GM12878 (cell line): ENCODE data around the gene ATF6. TPM values are rescaled to one million over a fixed set of nuclear protein-coding genes. Genes with fewer than 3 reads are reported as not detected.

Experiments used
- ATF2 ChIP-seq: IDR thresholded peaks from 2 replicates; pipeline ENCODE4 v1.6.1; 2012; ENCODE audit warnings: low read length, inconsistent platforms
- BCL11A ChIP-seq: IDR thresholded peaks from 2 replicates; pipeline ENCODE4 v1.6.1; 2011; ENCODE audit warnings: low read depth, low read length
- BRCA1 ChIP-seq: IDR thresholded peaks from 2 replicates; pipeline ENCODE4 v1.6.1; 2011; ENCODE audit warnings: low read depth, low read length, improper control_type of control experiment
- CBX3 ChIP-seq: fragments of 200-600 bp; sonication (generic); IDR thresholded peaks from 2 replicates; pipeline ENCODE4 v1.6.1; 2016; ENCODE audit warnings: low read depth, borderline replicate concordance
- CTCF ChIP-seq, 3 experiments: IDR thresholded peaks in 2 of 3; conservative IDR thresholded peaks in 1 of 3; 2 replicates each; pipeline ENCODE4 v1.5.1; 2011; ENCODE audit warnings: low read depth in 3 of 3, low read length in 3 of 3, mild to moderate bottlenecking in 3 of 3, control low read depth in 2 of 3, moderate library complexity in 2 of 3, inconsistent platforms in 1 of 3, mixed read lengths in 1 of 3; ENCODE audit not compliant: control insufficient read depth in 2 of 3, insufficient read depth in 1 of 3; ENCODE audit errors: extremely low read depth in 1 of 3
- EZH2 ChIP-seq: IDR thresholded peaks from 2 replicates; pipeline ENCODE4 v1.6.1; 2012; ENCODE audit warnings: low read depth, mild to moderate bottlenecking, control low read depth, inconsistent platforms, low read length, borderline replicate concordance; ENCODE audit not compliant: control insufficient read depth
- FOS ChIP-seq: IDR thresholded peaks from 3 replicates; pipeline ENCODE4 v1.6.1; 2011; ENCODE audit warnings: borderline replicate concordance; ENCODE audit not compliant: insufficient read length; ENCODE audit errors: extremely low read depth
- HDGF ChIP-seq: fragments of 450-650 bp; IDR thresholded peaks from 2 replicates; pipeline ENCODE4 v1.6.1; 2016; ENCODE audit warnings: antibody characterized with exemption
- IRF5 ChIP-seq: fragments of 450-650 bp; IDR thresholded peaks from 2 replicates; pipeline ENCODE4 v1.6.1; 2017; ENCODE audit warnings: borderline replicate concordance
- MEF2A ChIP-seq: IDR thresholded peaks from 2 replicates; pipeline ENCODE4 v1.6.1; 2011; ENCODE audit warnings: low read depth, mild to moderate bottlenecking, low read length, moderate library complexity; ENCODE audit not compliant: insufficient read depth
- PAX5 ChIP-seq: IDR thresholded peaks from 2 replicates; pipeline ENCODE4 v1.6.1; 2011; ENCODE audit warnings: low read depth, low read length, borderline replicate concordance
- PAX8 ChIP-seq: fragments of 450-650 bp; IDR thresholded peaks from 2 replicates; pipeline ENCODE4 v1.6.1; 2017; ENCODE audit warnings: mild to moderate bottlenecking, moderate library complexity
- POLR2AphosphoS5 ChIP-seq: IDR thresholded peaks from 2 replicates; pipeline ENCODE4 v1.6.1; 2011; ENCODE audit warnings: mild to moderate bottlenecking, low read length, inconsistent platforms
- PRDM15 ChIP-seq: fragments of 450-650 bp; formaldehyde crosslinking; IDR thresholded peaks from 2 replicates; pipeline ENCODE4 v1.4.0; 2020; ENCODE audit warnings: mild to moderate bottlenecking, moderate library complexity
- SPI1 ChIP-seq: IDR thresholded peaks from 2 replicates; pipeline ENCODE4 v1.6.1; 2011; ENCODE audit warnings: low read depth, mild to moderate bottlenecking, low read length, moderate library complexity, borderline replicate concordance; ENCODE audit not compliant: insufficient read depth
- STAT3 ChIP-seq: IDR thresholded peaks from 2 replicates; pipeline ENCODE4 v1.6.1; 2011; ENCODE audit warnings: low read depth, low read length, improper control_type of control experiment
- ZBTB11 ChIP-seq: fragments of 450-650 bp; formaldehyde crosslinking; IDR thresholded peaks from 2 replicates; pipeline ENCODE4 v1.5.0; 2022; ENCODE audit warnings: mild to moderate bottlenecking, missing genetic modification characterization
- ZNF217 ChIP-seq: fragments of 450-650 bp; IDR thresholded peaks from 2 replicates; pipeline ENCODE4 v1.6.1; 2017; ENCODE audit warnings: antibody characterized with exemption, mild to moderate bottlenecking
- polyA plus RNA-seq, 11 experiments: library from polyadenylated mRNA; depleted of rRNA in 4 of 11; unstranded in 6 of 11; stranded (reverse) in 5 of 11; fragments of >200 nt; fragmentation: Nextera tagmentation in 4 of 11; fragmentation: Illumina TruSeq in 1 of 11; extraction: Ambion mirVana in 4 of 11; extraction: Trizol in 1 of 11; gene quantifications; 1 replicate in 1 of 11; 2 replicates in 10 of 11; pipeline versions ENCODE4 v1.2.1 to v1.2.3, GENCODE V29; 2011 to 2016; ENCODE audit warnings: inconsistent platforms in 2 of 11, missing spikeins in 2 of 11, low read depth in 1 of 11
- total RNA-seq, 4 experiments: library from RNA; depleted of rRNA in 3 of 4; stranded (reverse); fragments of >200 nt in 3 of 4; fragmentation: Illumina TruSeq in 1 of 4; extraction: Trizol in 1 of 4; gene quantifications; 2 replicates each; pipeline versions ENCODE4 v1.2.1 to v1.2.3, GENCODE V29; 2013 to 2021

Gene ATF6
- total and polyA plus RNA-seq, 10 of the 15 experiments (the other 5 are each of a cell fraction or from before 2014, with no cell fraction given), result 7.8 to 24.3 (median 14.7) TPM

- TF ChIP-seq MEF2A (0 out of 2 replicates have a peak, but pooled peaks have one; percentile 24), HDGF (no peak), FOS (no peak), BRCA1 (no peak), ATF2 (peak; percentile 37; the same call in 1 of the 2 replicates), CBX3 (no peak), IRF5 (no peak), SPI1 (peak; percentile 96), ZBTB11 (CRISPR knock-in tag) (no peak), EZH2 (no peak), STAT3 (no peak), BCL11A (peak; percentile 74), PRDM15 (CRISPR knock-in tag) (no peak), ZNF217 (no peak), PAX8 (no peak), CTCF (IDR thresholded peaks at IDR 0.05 in 2 of 3, conservative IDR thresholded peaks at IDR 0.05 in 1 of 3; ENCODE audit: control insufficient read depth in 2 of 3, extremely low read depth in 1 of 3, insufficient read depth in 1 of 3, low read depth in 3 of 3, low read length in 3 of 3) (no peak), PAX5 (peak; percentile 66; the same call in 1 of the 2 replicates), POLR2AphosphoS5 (no peak)
Observed at GRCh38 chr1:161739865-161740566, 26.1 kb upstream of the ATF6 start (continued).
